Neuronal stem cell (in vitro differentiated cells): ENCODE results near the gene AQP10.

Experiments used
- DNase-seq: peaks from one replicate; pipeline ENCODE4 v3.0.0-alpha.2; 2013; ENCODE audit warnings: low spot score
- H2AFZ ChIP-seq: one replicate; pipeline ENCODE4 v1.6.1; 2013; ENCODE audit warnings: mild to moderate bottlenecking, low read length, inconsistent platforms
- H2AK5ac ChIP-seq: 2 replicates; pipeline ENCODE4 v1.6.1; 2013; ENCODE audit warnings: low read depth, mild to moderate bottlenecking, inconsistent platforms, low read length, moderate library complexity, mixed read lengths
- H2BK120ac ChIP-seq: 2 replicates; pipeline ENCODE4 v1.6.1; 2013; ENCODE audit warnings: low read depth, mild to moderate bottlenecking, inconsistent platforms, low read length, moderate library complexity, mixed read lengths
- H2BK12ac ChIP-seq: one replicate; pipeline ENCODE4 v1.6.1; 2013; ENCODE audit warnings: low read length, inconsistent platforms
- H2BK15ac ChIP-seq: 2 replicates; pipeline ENCODE4 v1.6.1; 2013; ENCODE audit warnings: mild to moderate bottlenecking, low read length, inconsistent platforms, mixed read lengths
- H2BK5ac ChIP-seq: one replicate; pipeline ENCODE4 v1.6.1; 2013; ENCODE audit warnings: inconsistent platforms, mild to moderate bottlenecking, low read length, moderate library complexity
- H3K14ac ChIP-seq: one replicate; pipeline ENCODE4 v1.6.1; 2013; ENCODE audit warnings: low read length, inconsistent platforms
- H3K18ac ChIP-seq: 2 replicates; pipeline ENCODE4 v1.6.1; 2013; ENCODE audit warnings: low read length, inconsistent platforms
- H3K23ac ChIP-seq: 2 replicates; pipeline ENCODE4 v1.6.1; 2013; ENCODE audit warnings: low read depth, mild to moderate bottlenecking, mixed read lengths, low read length, inconsistent platforms; ENCODE audit not compliant: poor library complexity
- H3K27ac ChIP-seq: replicated peaks from 3 replicates; pipeline ENCODE4 v1.5.1; 2013; ENCODE audit warnings: low read length, inconsistent platforms
- H3K27me3 ChIP-seq, 3 experiments: 2 replicates each; pipeline ENCODE4 v1.6.1; 2013; ENCODE audit warnings: low read length in 3 of 3, mild to moderate bottlenecking in 2 of 3, inconsistent platforms in 1 of 3, low read depth in 1 of 3, mixed read lengths in 1 of 3, moderate library complexity in 1 of 3; ENCODE audit not compliant: control insufficient read depth in 3 of 3, insufficient read depth in 3 of 3
- H3K36me3 ChIP-seq, 2 donors: replicated peaks in 1 of 2; 2 replicates each; pipeline ENCODE4 v1.6.1; 2013; ENCODE audit warnings: low read length in 2 of 2; ENCODE audit not compliant: control insufficient read depth in 2 of 2, insufficient read depth in 2 of 2
- H3K4ac ChIP-seq: 2 replicates; pipeline ENCODE4 v1.6.1; 2013; ENCODE audit warnings: inconsistent platforms, mild to moderate bottlenecking, low read length, moderate library complexity
- H3K4me1 ChIP-seq, 2 donors: 1 replicate in 1 of 2; 2 replicates in 1 of 2; pipeline ENCODE4 v1.6.1; 2013; ENCODE audit warnings: low read length in 2 of 2, low read depth in 1 of 2; ENCODE audit not compliant: control insufficient read depth in 2 of 2, insufficient read depth in 1 of 2
- H3K4me2 ChIP-seq: one replicate; pipeline ENCODE4 v1.6.1; 2013; ENCODE audit warnings: mild to moderate bottlenecking, low read length, inconsistent platforms; ENCODE audit not compliant: insufficient read depth, poor library complexity, severe bottlenecking
- H3K4me3 ChIP-seq, 2 donors: 2 replicates each; pipeline ENCODE4 v1.5.1; 2013; ENCODE audit warnings: low read length in 2 of 2, mild to moderate bottlenecking in 2 of 2, inconsistent platforms in 1 of 2, moderate library complexity in 1 of 2
- H3K79me1 ChIP-seq: one replicate; pipeline ENCODE4 v1.6.1; 2013; ENCODE audit warnings: low read depth, mild to moderate bottlenecking, inconsistent platforms, low read length, moderate library complexity
- H3K9ac ChIP-seq: one replicate; pipeline ENCODE4 v1.6.1; 2013; ENCODE audit warnings: mild to moderate bottlenecking, low read depth, low read length, inconsistent platforms; ENCODE audit not compliant: poor library complexity
- H3K9me3 ChIP-seq, 2 donors: replicated peaks in 1 of 2; 2 replicates each; pipeline versions ENCODE3 to v1.6.1; 2013; ENCODE audit warnings: low read length in 2 of 2, mild to moderate bottlenecking in 2 of 2, inconsistent platforms in 1 of 2, low read depth in 1 of 2, mixed read lengths in 1 of 2, moderate library complexity in 1 of 2; ENCODE audit not compliant: control insufficient read depth in 2 of 2, insufficient read depth in 1 of 2
- H4K8ac ChIP-seq: one replicate; pipeline ENCODE4 v1.6.1; 2013; ENCODE audit warnings: low read depth, mild to moderate bottlenecking, inconsistent platforms, low read length, moderate library complexity
- H4K91ac ChIP-seq: one replicate; pipeline ENCODE4 v1.6.1; 2013; ENCODE audit warnings: low read length, low read depth, mild to moderate bottlenecking, inconsistent platforms; ENCODE audit not compliant: poor library complexity
- WGBS, 2 donors: extraction: QIAGEN DNeasy Blood & Tissue Kit; methylation state at CpG; one replicate each; pipeline ENCODE4 v1.1.7; 2013; ENCODE audit warnings: missing lambda C conversion rate in 2 of 2, mixed read lengths in 1 of 2; ENCODE audit not compliant: insufficient read length in 2 of 2, insufficient replicate concordance in 1 of 2; ENCODE audit errors: extremely low coverage in 2 of 2; 5-methylcytosine and 5-hydroxymethylcytosine counted together

The AQP10 gene

GRCh38 chr1:154295408-154296235 is 25.3 kb upstream of the AQP10 start:
- Histone ChIP-seq H2BK15ac (no peak overlapping the region), H3K4me2 (no peak overlapping the region), H4K8ac (no peak overlapping the region), H4K91ac (no peak overlapping the region), H3K23ac (no peak overlapping the region), H3K4ac (no peak overlapping the region), H3K27me3 (no peaks in the 10 kb centered on the region), H3K9me3 (peaks cover 2 to 8% of the 10 kb centered on the region in 2 donors), H3K4me1 (peaks cover 0 to 2% of the 10 kb centered on the region in 2 donors), H2BK120ac (no peak overlapping the region), H3K27ac (no peak overlapping the region), H3K14ac (no peak overlapping the region), H3K18ac (no peak overlapping the region), H2AK5ac (no peak overlapping the region), H3K4me3 (no peak overlapping the region), H2BK5ac (no peak overlapping the region), H3K79me1 (no peaks in the 10 kb centered on the region), H2AFZ (no peak overlapping the region), H3K9ac (no peak overlapping the region), H2BK12ac (no peak overlapping the region), H3K36me3 (no peaks in the 10 kb centered on the region)
- WGBS, 2 donors, result no CpG with 5 or more reads among the region's 8 CpGs
- DNase-seq, result no peak

GRCh38 chr1:154301582-154301981 is 19.3 kb upstream of the AQP10 start:
- no peak overlapping the region for H3K18ac ChIP-seq
- no peak overlapping the region for H3K4me3 ChIP-seq
- H3K9ac ChIP-seq, result no peak overlapping the region
- no peak overlapping the region for H2BK15ac ChIP-seq
- H2BK12ac ChIP-seq, result no peak overlapping the region
- no peak overlapping the region for H2AK5ac ChIP-seq
- H2AFZ ChIP-seq, result no peak overlapping the region
- no peak overlapping the region for H2BK5ac ChIP-seq
- H3K79me1 ChIP-seq, result no peaks in the 10 kb centered on the region
- no peak overlapping the region for H4K91ac ChIP-seq
- no peak overlapping the region for H3K14ac ChIP-seq
- H2BK120ac ChIP-seq, result no peak overlapping the region
- WGBS, 2 donors, result no CpG with 5 or more reads among the region's 1 CpG
- no peak for DNase-seq
- H3K27me3 ChIP-seq, result peaks cover 0 to 4% (median 0%) of the 10 kb centered on the region in 3 experiments
- H3K4me2 ChIP-seq, result no peak overlapping the region
- no peak overlapping the region for H3K27ac ChIP-seq
- H3K36me3 ChIP-seq, result no peaks in the 10 kb centered on the region
- H3K4ac ChIP-seq, result no peak overlapping the region
- no peak overlapping the region for H4K8ac ChIP-seq
- no peaks in the 10 kb centered on the region for H3K4me1 ChIP-seq
- no peaks in the 10 kb centered on the region for H3K9me3 ChIP-seq
- no peak overlapping the region for H3K23ac ChIP-seq

- Histone ChIP-seq H3K9ac (no peak overlapping the region), H3K4me3 (no peak overlapping the region), H3K36me3 (no peaks in the 10 kb centered on the region), H3K27ac (no peak overlapping the region), H3K23ac (no peak overlapping the region), H2AFZ (no peak overlapping the region), H3K79me1 (no peaks in the 10 kb centered on the region), H2BK120ac (no peak overlapping the region), H4K91ac (no peak overlapping the region), H3K14ac (no peak overlapping the region), H2BK12ac (no peak overlapping the region), H3K9me3 (no peaks in the 10 kb centered on the region), H4K8ac (no peak overlapping the region), H2AK5ac (no peak overlapping the region), H2BK15ac (no peak overlapping the region), H3K18ac (no peak overlapping the region), H3K27me3 (peaks cover 0 to 4% (median 0%) of the 10 kb centered on the region in 3 experiments), H2BK5ac (no peak overlapping the region), H3K4me1 (no peaks in the 10 kb centered on the region), H3K4me2 (no peak overlapping the region), H3K4ac (no peak overlapping the region)
- no peak for DNase-seq
- no CpG with 5 or more reads among the region's 9 CpGs for WGBS, 2 donors
Measured at GRCh38 chr1:154304664-154305337, 16.1 kb upstream of the AQP10 start.

GRCh38 chr1:154306151-154306550 is 14.7 kb upstream of the AQP10 start:
- peaks cover 0 to 4% (median 0%) of the 10 kb centered on the region in 3 experiments for H3K27me3 ChIP-seq
- no peak overlapping the region for H3K23ac ChIP-seq
- no peak overlapping the region for H2BK5ac ChIP-seq
- WGBS, 2 donors, result no CpG with 5 or more reads among the region's 3 CpGs
- H3K4ac ChIP-seq, result no peak overlapping the region
- no peak overlapping the region for H2AFZ ChIP-seq
- no peak overlapping the region for H4K91ac ChIP-seq
- H3K36me3 ChIP-seq, result no peaks in the 10 kb centered on the region
- no peak overlapping the region for H2AK5ac ChIP-seq
- H2BK120ac ChIP-seq, result no peak overlapping the region
- no peak overlapping the region for H3K27ac ChIP-seq
- no peak overlapping the region for H3K9ac ChIP-seq
- H3K9me3 ChIP-seq, result no peaks in the 10 kb centered on the region
- H3K4me1 ChIP-seq, result no peaks in the 10 kb centered on the region
- no peak overlapping the region for H4K8ac ChIP-seq
- H3K14ac ChIP-seq, result no peak overlapping the region
- no peak for DNase-seq
- no peak overlapping the region for H2BK15ac ChIP-seq
- no peaks in the 10 kb centered on the region for H3K79me1 ChIP-seq
- no peak overlapping the region for H3K4me3 ChIP-seq
- no peak overlapping the region for H3K4me2 ChIP-seq
- no peak overlapping the region for H3K18ac ChIP-seq
- no peak overlapping the region for H2BK12ac ChIP-seq
